Liver (tissue), 9 donors: Measurements from ENCODE around the gene CYREN. TPM values are rescaled to one million over a fixed set of nuclear protein-coding genes. Genes with fewer than 3 reads are reported as not detected.
"Not testable (repeated sequence)": the region's sequence is repeated elsewhere in the genome, so short reads cannot be mapped to it uniquely, and the experiment has no call there.

ENCODE experiments used
- DNase-seq: peaks from one replicate; pipeline ENCODE4 v3.0.0-alpha.2; 2017; ENCODE audit warnings: low spot score
- H3K27ac ChIP-seq, 2 donors: one replicate each; pipeline ENCODE4 v1.7.0; 2013; ENCODE audit warnings: inconsistent platforms in 2 of 2, low read length in 2 of 2, control low read depth in 1 of 2, low read depth in 1 of 2, mild to moderate bottlenecking in 1 of 2
- H3K27me3 ChIP-seq, 4 donors: one replicate each; pipeline versions ENCODE4 v1.6.1 to v1.7.0; 2013; ENCODE audit warnings: low read length in 3 of 4, inconsistent platforms in 1 of 4, mild to moderate bottlenecking in 1 of 4, moderate library complexity in 1 of 4; ENCODE audit not compliant: control insufficient read depth in 4 of 4, insufficient read depth in 4 of 4
- H3K36me3 ChIP-seq, 4 donors: one replicate each; pipeline versions ENCODE4 v1.6.1 to v1.7.0; 2013; ENCODE audit warnings: low read length in 3 of 4, mild to moderate bottlenecking in 3 of 4, low read depth in 1 of 4, moderate library complexity in 1 of 4; ENCODE audit not compliant: control insufficient read depth in 4 of 4, insufficient read depth in 3 of 4
- H3K4me1 ChIP-seq, 4 donors: one replicate each; pipeline versions ENCODE4 v1.6.1 to v1.7.0; 2013; ENCODE audit warnings: low read length in 3 of 4, mild to moderate bottlenecking in 3 of 4, moderate library complexity in 1 of 4; ENCODE audit not compliant: control insufficient read depth in 4 of 4, insufficient read depth in 4 of 4
- H3K4me3 ChIP-seq, 3 donors: one replicate each; pipeline versions ENCODE4 v1.6.1 to v1.7.0; 2013; ENCODE audit warnings: low read length in 3 of 3, control low read depth in 1 of 3, low read depth in 1 of 3, mild to moderate bottlenecking in 1 of 3
- H3K9ac ChIP-seq, 2 donors: one replicate each; pipeline ENCODE4 v1.7.0; 2013; ENCODE audit warnings: low read length in 2 of 2, mild to moderate bottlenecking in 2 of 2, moderate library complexity in 2 of 2, control low read depth in 1 of 2, low read depth in 1 of 2
- H3K9me3 ChIP-seq, 4 donors: one replicate each; pipeline versions ENCODE4 v1.6.1 to v1.7.0; 2013; ENCODE audit warnings: low read length in 3 of 4; ENCODE audit not compliant: control insufficient read depth in 4 of 4
- GABPA ChIP-seq, 2 donors: IDR thresholded peaks in 1 of 2; conservative IDR thresholded peaks in 1 of 2; 2 replicates each; pipeline ENCODE4 v1.6.1; 2016; ENCODE audit warnings: antibody characterized with exemption in 2 of 2, mild to moderate bottlenecking in 1 of 2, moderate library complexity in 1 of 2
- HNF4A ChIP-seq, 2 donors: conservative IDR thresholded peaks; 2 replicates each; pipeline ENCODE4 v1.6.1; 2016; ENCODE audit warnings: antibody characterized with exemption in 2 of 2, mild to moderate bottlenecking in 2 of 2
- NR2F2 ChIP-seq: IDR thresholded peaks from 2 replicates; pipeline ENCODE4 v1.6.1; 2016; ENCODE audit warnings: antibody characterized with exemption
- RXRA ChIP-seq, 2 donors: IDR thresholded peaks; 2 replicates each; pipeline ENCODE4 v1.6.1; 2017 to 2018; ENCODE audit warnings: antibody characterized with exemption in 2 of 2, mild to moderate bottlenecking in 1 of 2
- TAF1 ChIP-seq: conservative IDR thresholded peaks from 2 replicates; pipeline ENCODE4 v1.6.1; 2016; ENCODE audit warnings: antibody characterized with exemption, mild to moderate bottlenecking
- YY1 ChIP-seq: IDR thresholded peaks from 2 replicates; pipeline ENCODE4 v1.6.1; 2016; ENCODE audit warnings: antibody characterized with exemption, mild to moderate bottlenecking
- WGBS: extraction: QIAGEN DNeasy Blood & Tissue Kit; methylation state at CpG from one replicate; pipeline ENCODE4 v1.1.7; 2013; 5-methylcytosine and 5-hydroxymethylcytosine counted together
- polyA plus RNA-seq, 2 donors: library from polyadenylated mRNA; stranded (reverse) in 1 of 2; unstranded in 1 of 2; fragments of 200-250 nt in 1 of 2; fragments of >200 nt in 1 of 2; fragmentation: Nextera tagmentation in 1 of 2; extraction: Ambion mirVana in 1 of 2; gene quantifications; one replicate each; pipeline versions ENCODE4 v1.2.1 to v1.2.3, GENCODE V29; 2013 to 2015
- total RNA-seq, 2 donors: library from RNA; depleted of rRNA; stranded (reverse); fragments of >200 nt; gene quantifications; one replicate each; pipeline ENCODE4 v1.2.3, GENCODE V29; 2014
- TF ChIP-seq, protein P1 (sequence below): IDR thresholded peaks from 2 replicates; pipeline ENCODE4 v1.6.1; 2016; ENCODE audit warnings: antibody characterized with exemption, mild to moderate bottlenecking
- TF ChIP-seq, protein P2 (sequence below): IDR thresholded peaks from 2 replicates; pipeline ENCODE4 v1.6.1; 2016; ENCODE audit warnings: antibody characterized with exemption
- donor health status: healthy.
- donor health status: healthy.
- donor health status: healthy.
- donor health status: healthy.
- donor health status: healthy.

Gene CYREN
- total and polyA plus RNA-seq, 4 donors, result 13.2 to 20.3 (median 16.0) TPM

GRCh38 chr7:135215180-135215579 lies 44.7 kb upstream of the CYREN start:
- 48% methylated on average over 4 of the region's 4 CpGs for WGBS

GRCh38 chr7:135213831-135214230 lies 43.3 kb upstream of the CYREN start:
- no peaks in the 10 kb centered on the region for H3K9me3 ChIP-seq
- 86% methylated on average over 2 of the region's 2 CpGs for WGBS
- H3K4me3 ChIP-seq, result no peak overlapping the region
- peaks cover 4 to 34% (median 26%) of the 10 kb centered on the region in 4 donors for H3K4me1 ChIP-seq
- no peaks in the 10 kb centered on the region for H3K36me3 ChIP-seq
- H3K27ac ChIP-seq, result no peak overlapping the region
- no peak for DNase-seq
- H3K27me3 ChIP-seq, result no peaks in the 10 kb centered on the region
- TF ChIP-seq TAF1 (no peak), NR2F2 (no peak), GABPA (IDR thresholded peaks at IDR 0.05 in 1 of 2, conservative IDR thresholded peaks at IDR 0.05 in 1 of 2) (no peak)
- H3K9ac ChIP-seq, result no peak overlapping the region

More at GRCh38 chr7:135215180-135215579, 44.7 kb upstream of the CYREN start:
- Histone ChIP-seq H3K27me3 (no peaks in the 10 kb centered on the region), H3K4me1 (peaks cover 4 to 29% (median 20%) of the 10 kb centered on the region in 4 donors), H3K27ac (peak overlapping the region; percentile 10 to 64), H3K36me3 (no peaks in the 10 kb centered on the region), H3K4me3 (no peak overlapping the region), H3K9me3 (no peaks in the 10 kb centered on the region), H3K9ac (no peak overlapping the region)
- TF ChIP-seq HNF4A (conservative IDR thresholded peaks at IDR 0.05) (peak; percentile 20 to 44), RXRA (IDR thresholded peaks at IDR 0.05) (peak; percentile 12 to 40)
- TF ChIP-seq, protein P1, sequence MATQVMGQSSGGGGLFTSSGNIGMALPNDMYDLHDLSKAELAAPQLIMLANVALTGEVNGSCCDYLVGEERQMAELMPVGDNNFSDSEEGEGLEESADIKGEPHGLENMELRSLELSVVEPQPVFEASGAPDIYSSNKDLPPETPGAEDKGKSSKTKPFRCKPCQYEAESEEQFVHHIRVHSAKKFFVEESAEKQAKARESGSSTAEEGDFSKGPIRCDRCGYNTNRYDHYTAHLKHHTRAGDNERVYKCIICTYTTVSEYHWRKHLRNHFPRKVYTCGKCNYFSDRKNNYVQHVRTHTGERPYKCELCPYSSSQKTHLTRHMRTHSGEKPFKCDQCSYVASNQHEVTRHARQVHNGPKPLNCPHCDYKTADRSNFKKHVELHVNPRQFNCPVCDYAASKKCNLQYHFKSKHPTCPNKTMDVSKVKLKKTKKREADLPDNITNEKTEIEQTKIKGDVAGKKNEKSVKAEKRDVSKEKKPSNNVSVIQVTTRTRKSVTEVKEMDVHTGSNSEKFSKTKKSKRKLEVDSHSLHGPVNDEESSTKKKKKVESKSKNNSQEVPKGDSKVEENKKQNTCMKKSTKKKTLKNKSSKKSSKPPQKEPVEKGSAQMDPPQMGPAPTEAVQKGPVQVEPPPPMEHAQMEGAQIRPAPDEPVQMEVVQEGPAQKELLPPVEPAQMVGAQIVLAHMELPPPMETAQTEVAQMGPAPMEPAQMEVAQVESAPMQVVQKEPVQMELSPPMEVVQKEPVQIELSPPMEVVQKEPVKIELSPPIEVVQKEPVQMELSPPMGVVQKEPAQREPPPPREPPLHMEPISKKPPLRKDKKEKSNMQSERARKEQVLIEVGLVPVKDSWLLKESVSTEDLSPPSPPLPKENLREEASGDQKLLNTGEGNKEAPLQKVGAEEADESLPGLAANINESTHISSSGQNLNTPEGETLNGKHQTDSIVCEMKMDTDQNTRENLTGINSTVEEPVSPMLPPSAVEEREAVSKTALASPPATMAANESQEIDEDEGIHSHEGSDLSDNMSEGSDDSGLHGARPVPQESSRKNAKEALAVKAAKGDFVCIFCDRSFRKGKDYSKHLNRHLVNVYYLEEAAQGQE, result no peak
- DNase-seq, result no peak

- Histone ChIP-seq H3K4me3 (peak overlapping the region; percentile 52 to 88 (median 58)), H3K4me1 (peaks cover 0 to 33% (median 24%) of the 10 kb centered on the region in 4 donors), H3K9ac (peak overlapping the region; percentile 86 to 91), H3K27ac (peak overlapping the region; percentile 92 to 98)
- TF ChIP-seq HNF4A (conservative IDR thresholded peaks at IDR 0.05) (peak in 1 of 2 donors; percentile 10), YY1 (peak; percentile 48)
- TF ChIP-seq, protein P2, sequence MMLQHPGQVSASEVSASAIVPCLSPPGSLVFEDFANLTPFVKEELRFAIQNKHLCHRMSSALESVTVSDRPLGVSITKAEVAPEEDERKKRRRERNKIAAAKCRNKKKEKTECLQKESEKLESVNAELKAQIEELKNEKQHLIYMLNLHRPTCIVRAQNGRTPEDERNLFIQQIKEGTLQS, result peak; percentile 44
- not testable (repeated sequence) for H3K36me3 ChIP-seq, H3K27me3 ChIP-seq, DNase-seq, H3K9me3 ChIP-seq
- WGBS, result 40% methylated on average over 30 of the region's 30 CpGs
These were observed 41.6 kb upstream of the CYREN start for GRCh38 chr7:135211946-135212685.
